ENCODE measurements around the gene MCM10. TPM values are rescaled to one million over a fixed set of nuclear protein-coding genes. Genes with fewer than 3 reads are reported as not detected.

MCM10 gene
- total and polyA plus RNA-seq, 9 of the 15 experiments (the other 6 are each of a cell fraction or from before 2014, with no cell fraction given): 10.4 to 68.1 (median 48.0) TPM

GRCh38 chr10:13231190-13231589, 69.8 kb downstream of the MCM10 start:
- no TSS peak for BruUV-seq (replicated peaks)
- WGBS (ENCODE audit: insufficient coverage, low coverage, missing lambda C conversion rate): under 1% methylated on average over 9 of the region's 9 CpGs

GRCh38 chr10:13231808-13232207, 70.5 kb downstream of the MCM10 start:
- H4K20me1 ChIP-seq (replicated peaks; ENCODE audit: control insufficient read depth, insufficient read depth, low read length): no peaks in the 10 kb centered on the region; the same call in 1 of the 2 replicates
- no peaks in the 10 kb centered on the region for H3K9me3 ChIP-seq (replicated peaks; ENCODE audit: control insufficient read depth, insufficient read depth, low read depth, low read length)
- ChIA-PET CTCF (ENCODE audit: low intra/inter-chr PET ratio) (no interaction called here), POLR2A (no interaction called here)
- H3K4me2 ChIP-seq (ENCODE audit: insufficient read depth, low read length): no peak overlapping the region
- BruUV-seq (replicated peaks): no TSS peak
- DNase-seq (ENCODE audit: extremely low read depth in 1 of 4, low spot score in 3 of 4) (no peak), ATAC-seq (no peak), FAIRE-seq (no peak)
- H3K9me1 ChIP-seq (ENCODE audit: control insufficient read depth, insufficient read depth, low read length): no peaks in the 10 kb centered on the region
- in situ Hi-C loops (cut with MboI): no loop called here
- no peak overlapping the region; the same call in 2 of the 3 replicates for H3K27ac ChIP-seq (ENCODE audit: extremely low read depth, low read depth, low read length)
- no peak overlapping the region for H3K4me3 ChIP-seq
- peaks cover 0 to 4% of the 10 kb centered on the region in 2 experiments; a peak in 1 of 5 replicates for H3K4me1 ChIP-seq (replicated peaks in 1 of 2; ENCODE audit: control insufficient read depth in 2 of 2, insufficient read depth in 2 of 2, low read length in 2 of 2)
- 2% methylated on average over 6 of the region's 6 CpGs for WGBS (ENCODE audit: insufficient coverage, low coverage, missing lambda C conversion rate)
- intact Hi-C loops (cut with micrococcal nuclease): no loop called here
- H3K27me3 ChIP-seq (ENCODE audit: control insufficient read depth in 2 of 2, insufficient read depth in 2 of 2, low read length in 2 of 2): peaks cover 34 to 54% of the 10 kb centered on the region in 2 experiments
- no peaks in the 10 kb centered on the region for H3K36me3 ChIP-seq (ENCODE audit: control insufficient read depth, insufficient read depth, low read length)
- no peaks in the 10 kb centered on the region for H3K79me2 ChIP-seq (ENCODE audit: control insufficient read depth, insufficient read depth, low read length)
- TF ChIP-seq THAP12 (CRISPR knock-in tag; IDR thresholded peaks at IDR 0.05) (no peak), CREBBP (IDR thresholded peaks at IDR 0.05; ENCODE audit: low read depth, low read length) (no peak), NKRF (IDR thresholded peaks at IDR 0.05; ENCODE audit: borderline replicate concordance) (no peak), ZNF655 (CRISPR knock-in tag; IDR thresholded peaks at IDR 0.05) (no peak)
- H3K9ac ChIP-seq (ENCODE audit: insufficient read depth in 1 of 2, low read depth in 2 of 2, low read length in 2 of 2): no peak overlapping the region
- no peak overlapping the region for H2AFZ ChIP-seq (ENCODE audit: low read depth, low read length)

More at GRCh38 chr10:13231190-13231589, 69.8 kb downstream of the MCM10 start:
- Histone ChIP-seq H3K36me3 (ENCODE audit: control insufficient read depth, insufficient read depth, low read length) (no peaks in the 10 kb centered on the region), H3K4me3 (no peak overlapping the region), H4K20me1 (replicated peaks; ENCODE audit: control insufficient read depth, insufficient read depth, low read length) (no peaks in the 10 kb centered on the region; the same call in 1 of the 2 replicates), H3K9me3 (replicated peaks; ENCODE audit: control insufficient read depth, insufficient read depth, low read depth, low read length) (no peaks in the 10 kb centered on the region), H2AFZ (ENCODE audit: low read depth, low read length) (no peak overlapping the region), H3K79me2 (ENCODE audit: control insufficient read depth, insufficient read depth, low read length) (no peaks in the 10 kb centered on the region), H3K4me1 (replicated peaks in 1 of 2; ENCODE audit: control insufficient read depth in 2 of 2, insufficient read depth in 2 of 2, low read length in 2 of 2) (peaks cover 0 to 4% of the 10 kb centered on the region in 2 experiments; a peak in 1 of 5 replicates), H3K9me1 (ENCODE audit: control insufficient read depth, insufficient read depth, low read length) (no peaks in the 10 kb centered on the region), H3K27ac (ENCODE audit: extremely low read depth, low read depth, low read length) (no peak overlapping the region), H3K9ac (ENCODE audit: insufficient read depth in 1 of 2, low read depth in 2 of 2, low read length in 2 of 2) (no peak overlapping the region), H3K27me3 (ENCODE audit: control insufficient read depth in 2 of 2, insufficient read depth in 2 of 2, low read length in 2 of 2) (peaks cover 34 to 51% of the 10 kb centered on the region in 2 experiments), H3K4me2 (ENCODE audit: insufficient read depth, low read length) (no peak overlapping the region)
- TF ChIP-seq ZFP36 (IDR thresholded peaks at IDR 0.05; ENCODE audit: low read depth, low read length, partially characterized antibody) (peak; percentile 58), ETS1 (conservative IDR thresholded peaks at IDR 0.05; ENCODE audit: control insufficient read depth, low read depth, low read length) (no peak), RBM25 (IDR thresholded peaks at IDR 0.05; ENCODE audit: low read depth, low read length, severe bottlenecking) (peak; percentile 38), BCOR (IDR thresholded peaks at IDR 0.05) (peak; percentile 27; the same call in 1 of the 2 replicates)
- in situ Hi-C loops (cut with MboI): no loop called here
- ChIA-PET CTCF (ENCODE audit: low intra/inter-chr PET ratio) (no interaction called here), POLR2A (no interaction called here)
- ATAC-seq (no peak), FAIRE-seq (no peak), DNase-seq (ENCODE audit: extremely low read depth in 1 of 4, low spot score in 3 of 4) (no peak)
- intact Hi-C loops (cut with micrococcal nuclease): no loop called here

All from K562 (cell line).